GM15510 (cell line): ENCODE data around the gene NDUFA13.

Source experiments
- POLR2A ChIP-seq: IDR thresholded peaks from 3 replicates; pipeline ENCODE4 v1.6.1; 2011; ENCODE audit warnings: borderline replicate concordance; ENCODE audit not compliant: insufficient read length; ENCODE audit errors: extremely low read depth

The NDUFA13 gene

DNA sequence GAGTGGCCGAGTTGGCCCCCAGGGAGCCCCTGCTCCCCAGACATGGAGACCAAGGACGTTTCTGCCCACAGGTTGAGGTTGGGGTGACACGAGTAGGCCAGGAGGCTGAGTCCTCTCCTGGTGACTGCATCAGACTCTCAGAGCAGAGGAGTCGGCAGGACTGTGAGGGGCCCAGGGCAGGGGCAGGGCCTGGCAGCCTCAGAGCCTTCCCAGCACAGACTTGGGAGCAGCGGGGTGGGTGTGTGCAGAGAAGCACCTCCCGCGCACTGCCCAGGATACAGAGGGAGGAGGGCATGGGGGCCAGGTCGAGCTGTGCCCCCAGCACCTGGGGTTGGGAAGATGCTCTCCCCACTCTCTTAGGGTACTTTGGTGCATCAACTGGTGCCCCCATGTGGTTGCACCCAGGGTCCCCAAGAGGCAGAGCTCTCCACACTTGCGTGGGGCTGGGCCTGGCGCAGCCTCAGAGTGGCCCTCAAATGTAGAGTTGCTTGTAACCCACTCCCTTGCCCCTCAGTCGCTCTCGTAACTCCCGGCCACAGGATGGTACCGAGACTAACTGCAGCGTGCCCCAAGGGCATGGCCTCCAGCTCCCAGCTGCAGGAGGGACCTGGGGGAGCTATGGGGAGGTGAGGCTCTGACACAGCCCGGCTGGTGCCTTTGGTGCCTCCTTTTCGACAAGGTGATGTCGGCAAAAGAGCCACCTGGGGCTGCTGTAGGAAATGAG is 16.6 kb upstream of the NDUFA13 start:
- TF ChIP-seq POLR2A, result no peak

DNA sequence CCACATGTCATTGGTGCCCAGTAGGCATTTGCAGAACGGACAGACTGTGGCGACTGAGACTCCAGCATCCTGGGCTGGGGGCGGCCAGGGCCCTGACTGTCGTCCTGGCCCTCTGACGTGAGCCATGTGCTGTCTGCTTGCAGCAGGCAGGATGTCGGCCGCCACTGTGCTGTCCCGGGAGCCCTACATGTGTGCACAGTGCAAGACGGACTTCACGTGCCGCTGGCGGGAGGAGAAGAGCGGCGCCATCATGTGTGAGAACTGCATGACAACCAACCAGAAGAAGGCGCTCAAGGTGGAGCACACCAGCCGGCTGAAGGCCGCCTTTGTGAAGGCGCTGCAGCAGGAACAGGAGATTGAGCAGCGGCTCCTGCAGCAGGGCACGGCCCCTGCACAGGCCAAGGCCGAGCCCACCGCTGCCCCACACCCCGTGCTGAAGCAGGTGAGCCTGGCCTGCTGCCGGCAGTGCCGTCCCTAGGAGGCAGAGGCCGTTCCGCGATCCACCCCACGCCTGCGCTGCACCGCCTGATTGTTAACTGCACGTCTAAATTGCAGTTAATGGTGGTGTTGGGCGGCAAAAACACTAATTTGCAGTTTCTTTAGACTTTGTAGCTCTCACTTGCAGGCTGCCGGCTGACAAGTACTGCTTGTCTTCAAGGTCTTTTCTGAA is 14.9 kb upstream of the NDUFA13 start:
- no peak for TF ChIP-seq POLR2A

DNA sequence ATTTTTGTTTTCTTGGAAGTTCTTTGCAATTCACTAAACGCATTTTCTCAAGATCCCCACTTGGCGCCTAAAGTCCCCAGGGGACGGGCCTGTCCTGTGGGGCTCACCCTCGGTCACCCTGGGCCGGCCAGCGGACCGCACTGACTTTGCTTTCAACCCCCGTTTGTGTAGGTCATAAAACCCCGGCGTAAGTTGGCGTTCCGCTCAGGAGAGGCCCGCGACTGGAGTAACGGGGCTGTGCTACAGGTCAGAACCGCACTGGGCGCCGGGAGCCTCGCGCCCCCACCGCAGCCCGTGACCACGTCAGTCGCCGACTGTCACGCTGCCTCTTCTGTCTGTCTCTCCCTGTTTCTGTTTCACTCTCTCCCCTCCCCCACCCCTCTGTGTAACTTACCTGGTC is 14.2 kb upstream of the NDUFA13 start:
- no peak for TF ChIP-seq POLR2A

DNA sequence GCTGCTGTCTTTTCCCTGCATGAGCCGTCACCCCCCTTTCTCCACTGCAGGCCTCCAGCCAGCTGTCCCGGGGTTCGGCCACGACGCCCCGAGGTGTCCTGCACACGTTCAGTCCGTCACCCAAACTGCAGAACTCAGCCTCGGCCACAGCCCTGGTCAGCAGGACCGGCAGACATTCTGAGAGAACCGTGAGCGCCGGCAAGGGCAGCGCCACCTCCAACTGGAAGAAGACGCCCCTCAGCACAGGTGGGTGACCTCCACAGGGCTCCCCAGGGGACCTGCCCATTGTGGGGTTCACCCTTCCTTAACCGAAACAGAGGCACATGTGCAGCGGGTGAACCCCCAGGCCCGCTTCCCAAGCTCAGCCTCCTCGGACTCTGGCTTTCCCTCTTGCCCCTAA is 13.7 kb upstream of the NDUFA13 start:
- no peak for TF ChIP-seq POLR2A

DNA sequence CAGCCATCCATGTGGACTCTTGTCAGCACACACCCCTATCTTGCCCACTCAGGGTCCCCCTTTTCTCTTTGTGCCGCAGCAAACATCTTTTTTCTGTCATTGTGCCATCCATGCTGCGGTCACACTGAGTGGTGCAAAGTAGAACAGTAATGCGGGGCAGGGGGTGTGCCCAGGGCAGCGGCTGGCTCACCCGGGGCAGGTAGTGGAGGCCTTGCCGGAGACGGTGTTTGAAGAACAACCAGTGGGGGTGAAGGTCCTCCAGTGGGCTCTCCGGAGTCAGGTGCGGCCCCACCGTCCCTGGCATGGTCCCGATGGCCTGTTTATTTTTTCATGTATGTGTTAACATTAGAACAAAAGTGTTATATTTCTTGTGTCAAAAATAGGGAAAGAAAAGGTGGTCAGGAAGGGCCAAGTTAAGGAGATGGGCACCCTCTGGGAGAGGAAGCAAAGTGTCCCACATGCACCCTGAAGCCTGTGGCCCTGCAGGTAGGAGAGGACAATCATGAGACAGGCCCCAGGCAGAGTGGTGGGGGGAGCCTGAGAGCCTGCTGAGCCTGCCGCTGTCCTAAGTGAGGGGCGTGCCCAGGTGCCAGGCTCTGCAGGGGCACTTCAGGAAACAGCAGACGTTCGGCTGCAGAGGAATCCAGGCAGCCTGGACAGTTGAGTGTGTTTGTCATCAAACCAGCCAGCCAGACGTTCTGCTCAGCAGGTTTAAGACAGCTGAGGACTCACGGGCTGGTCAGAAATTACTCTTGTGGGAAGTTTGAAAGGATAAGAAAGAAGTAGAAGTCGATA is 13.0 kb upstream of the NDUFA13 start:
- no peak for TF ChIP-seq POLR2A

DNA sequence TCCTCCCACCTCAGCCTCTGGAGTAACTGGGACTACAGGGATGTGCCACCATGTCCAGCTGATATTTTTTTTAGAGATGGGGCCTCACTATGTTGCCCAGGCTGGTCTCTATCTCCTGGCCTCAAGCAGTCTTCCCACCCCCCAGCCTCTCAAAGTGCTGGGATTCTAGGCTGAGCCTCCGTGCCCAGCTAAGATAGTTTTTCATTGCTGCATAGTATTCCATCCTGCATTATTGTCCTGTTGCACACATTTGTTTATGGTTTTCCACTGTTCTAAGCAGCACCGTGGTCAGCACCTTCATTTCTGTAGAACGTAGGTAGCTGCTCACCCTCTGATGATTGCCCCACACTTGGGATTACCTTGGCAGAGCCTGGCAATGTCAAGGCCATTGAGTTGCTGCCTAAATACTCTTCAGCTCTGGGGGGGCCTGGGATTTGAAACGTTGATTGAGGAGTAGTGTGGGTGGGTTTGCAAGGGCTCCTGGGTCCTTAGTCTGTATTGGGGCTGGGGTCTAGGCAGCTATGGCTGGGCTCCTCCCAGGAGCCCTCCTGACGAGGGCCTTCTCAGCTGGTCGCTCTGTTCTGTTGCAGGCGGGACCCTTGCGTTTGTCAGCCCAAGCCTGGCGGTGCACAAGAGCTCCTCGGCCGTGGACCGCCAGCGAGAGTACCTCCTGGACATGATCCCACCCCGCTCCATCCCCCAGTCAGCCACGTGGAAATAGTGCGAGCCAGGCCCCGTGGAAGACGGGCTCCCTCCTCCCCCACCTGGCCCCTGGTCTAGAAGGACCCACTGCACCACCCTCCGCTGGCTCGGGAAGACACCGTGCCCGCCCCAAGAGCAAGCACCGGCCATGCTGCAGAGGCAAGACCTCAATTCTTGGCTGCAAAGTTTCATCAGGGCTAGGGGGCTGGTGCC is 11.0 kb upstream of the NDUFA13 start:
- no peak for TF ChIP-seq POLR2A

DNA sequence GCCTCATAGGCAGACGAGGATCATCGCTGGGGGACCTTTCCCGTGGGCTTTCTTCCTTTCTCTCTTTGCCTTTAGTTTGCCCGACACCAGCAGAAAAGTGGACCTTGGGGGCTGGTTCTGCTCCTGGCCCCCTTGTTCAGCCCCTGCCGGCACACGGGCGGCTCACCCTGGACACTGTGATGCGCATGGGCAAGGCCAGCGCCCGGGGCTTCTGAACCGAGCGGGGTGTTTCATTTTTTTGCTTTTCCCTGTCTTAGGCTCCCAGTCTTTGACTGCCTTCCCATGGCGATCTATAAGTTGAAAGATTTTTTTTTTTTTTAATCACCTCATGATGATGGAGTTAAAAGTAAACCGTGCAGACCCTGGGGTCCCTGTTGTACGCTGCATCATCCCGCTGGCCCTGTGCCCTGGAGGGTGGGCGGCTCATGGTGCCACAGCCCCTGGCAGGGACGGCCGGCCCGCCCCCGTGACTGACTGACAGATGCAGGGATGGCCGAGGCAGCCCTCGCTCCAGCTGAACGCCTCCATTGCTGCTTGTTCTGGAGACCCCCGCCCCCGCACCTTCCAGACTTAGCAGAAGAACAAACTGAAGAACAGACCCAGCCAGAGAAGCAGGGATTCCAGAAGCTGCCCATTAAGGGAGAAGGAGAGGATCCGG is 10.2 kb upstream of the NDUFA13 start:
- TF ChIP-seq POLR2A, result no peak

DNA sequence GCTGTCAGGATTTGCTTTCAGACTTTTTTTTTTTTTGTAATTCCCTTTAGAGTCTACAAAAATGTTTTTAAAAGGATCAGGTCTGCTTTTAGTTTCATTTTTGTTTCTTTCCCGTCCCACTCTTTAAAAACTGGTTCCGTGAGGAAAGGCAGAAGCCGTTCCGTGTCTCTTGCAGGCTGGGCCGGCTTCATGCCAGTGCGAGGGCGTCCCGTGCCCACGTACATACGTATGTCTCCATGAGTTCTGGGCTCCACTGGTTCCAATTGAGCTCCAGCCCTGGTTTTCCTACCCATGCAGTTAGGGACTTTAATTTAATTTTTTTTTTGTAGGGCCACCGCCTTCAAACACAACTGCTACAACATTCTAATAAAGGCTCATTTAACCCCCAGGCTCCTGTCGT is 9.4 kb upstream of the NDUFA13 start:
- no peak for TF ChIP-seq POLR2A

DNA sequence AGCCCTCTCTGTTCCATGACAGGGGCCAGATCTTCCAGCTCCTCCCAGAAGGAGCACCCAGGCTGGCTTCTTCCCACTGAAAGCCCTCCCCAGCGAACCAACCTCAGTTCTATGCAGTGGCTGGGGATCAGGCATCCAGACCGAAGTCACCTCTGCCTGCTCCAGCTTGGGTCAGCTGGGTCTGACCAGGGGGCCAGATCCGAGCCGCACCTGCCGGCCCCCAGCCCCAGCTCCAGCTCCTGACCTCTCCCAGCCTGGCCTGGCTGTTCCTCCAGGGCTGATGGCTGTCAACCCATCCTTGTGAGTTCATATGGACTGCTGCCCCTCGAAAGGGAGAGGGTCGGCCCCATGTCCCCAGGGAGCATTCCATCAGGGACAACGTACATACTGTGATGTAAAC is 8.7 kb upstream of the NDUFA13 start:
- no peak for TF ChIP-seq POLR2A

DNA sequence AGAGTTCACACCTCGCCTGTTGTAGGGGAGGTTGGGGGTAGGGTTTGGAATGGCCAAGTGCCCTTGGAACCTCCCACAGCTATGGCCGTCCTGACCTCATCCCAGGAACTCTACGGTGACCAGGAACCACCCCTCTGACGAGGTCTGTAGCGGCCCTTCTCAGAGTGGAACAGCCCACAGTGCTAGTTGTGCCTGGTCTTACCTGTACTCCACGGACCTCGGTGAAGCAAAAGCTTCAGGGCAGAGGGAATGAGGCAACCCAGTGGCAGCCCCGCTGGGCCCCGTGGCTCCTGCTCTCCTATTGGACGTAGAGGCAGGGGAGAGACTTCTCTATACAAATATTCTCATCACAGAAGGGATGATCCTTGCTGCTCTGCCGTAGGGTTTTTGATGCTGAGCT is 7.8 kb upstream of the NDUFA13 start:
- TF ChIP-seq POLR2A, result no peak

DNA sequence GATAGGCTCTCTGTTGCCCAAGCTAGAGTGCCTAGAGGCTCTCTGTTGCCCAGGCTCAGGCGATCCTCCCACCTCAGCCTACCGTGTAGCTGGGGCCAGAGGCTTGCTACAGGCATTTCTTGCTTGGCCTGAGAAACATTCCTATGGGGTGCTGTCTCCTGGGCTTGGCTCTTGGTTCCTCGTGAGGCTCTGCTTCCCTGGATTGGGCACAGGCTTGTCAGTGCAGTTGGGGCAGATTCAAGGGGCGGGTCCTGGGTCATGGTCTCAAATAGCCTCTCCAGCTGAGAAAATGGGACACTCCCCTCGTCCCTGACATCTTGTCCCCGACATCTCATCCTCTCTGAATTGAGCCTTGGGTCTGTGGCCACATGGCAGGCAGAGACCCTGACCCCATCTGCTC is 5.6 kb upstream of the NDUFA13 start:
- TF ChIP-seq POLR2A, result no peak

DNA sequence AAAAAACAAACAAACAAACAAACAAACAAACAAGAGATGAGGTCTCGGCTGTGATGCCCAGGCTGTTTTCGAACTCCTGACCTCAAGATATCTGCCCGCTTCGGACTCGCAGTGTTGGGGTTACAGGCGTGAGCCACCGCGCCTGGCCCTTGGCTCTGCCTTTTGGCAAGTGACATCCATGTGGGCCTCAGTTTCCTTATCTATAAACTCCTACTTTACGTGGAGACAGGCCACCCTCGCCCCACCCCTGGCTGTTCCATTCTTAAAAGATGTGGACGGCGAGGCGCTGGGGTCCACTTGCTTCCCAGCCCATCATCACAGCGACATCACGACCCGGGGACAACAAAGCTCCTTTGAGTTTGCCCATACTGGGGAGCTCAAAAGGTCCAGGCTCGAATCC is 2.3 kb upstream of the NDUFA13 start:
- TF ChIP-seq POLR2A, result no peak

DNA sequence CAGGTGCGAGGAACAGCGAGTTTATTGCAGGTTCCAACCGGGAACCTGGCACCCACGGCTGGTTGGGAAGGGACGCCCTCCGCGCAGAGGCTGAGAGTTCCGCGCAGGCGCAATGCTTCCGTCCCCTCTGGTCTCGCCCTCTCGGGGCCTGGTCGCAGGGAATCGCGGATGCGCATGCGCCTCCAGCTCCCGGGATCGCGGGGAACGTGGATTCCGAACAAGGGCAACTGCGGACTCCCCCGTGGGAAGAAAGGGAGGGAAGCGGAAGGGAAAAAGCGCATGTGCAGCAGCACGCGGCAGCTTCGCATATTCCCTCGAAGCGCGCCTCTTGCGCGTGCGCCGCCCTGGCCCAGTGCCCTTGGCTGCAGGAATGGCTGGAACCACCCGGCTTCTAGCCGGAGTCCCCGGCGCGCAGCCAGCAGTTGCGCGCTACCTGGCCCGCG is 1.8 kb upstream of the NDUFA13 start:
- TF ChIP-seq POLR2A, result no peak
